DOHH2 (cell line): ENCODE measurements around the gene RBM44.
"Not testable (repeated sequence)": the region's sequence is repeated elsewhere in the genome, so short reads cannot be mapped to it uniquely, and the experiment has no call there.

Source experiments
- H3F3A ChIP-seq: fragments of 200-600 bp; sonication (generic), shearing (Covaris generic); 2 replicates; pipeline ENCODE4 v1.6.0; 2016; ENCODE audit warnings: antibody characterized with exemption, mild to moderate bottlenecking; ENCODE audit not compliant: control insufficient read depth, insufficient read depth
- H3K27ac ChIP-seq: fragments of 200-600 bp; sonication (generic); 2 replicates; pipeline ENCODE4 v1.5.1; 2014; ENCODE audit warnings: low read depth, mild to moderate bottlenecking, low read length, moderate library complexity
- H3K27me3 ChIP-seq: fragments of 200-600 bp; sonication (generic); 2 replicates; pipeline ENCODE4 v1.6.1; 2014; ENCODE audit warnings: mild to moderate bottlenecking, low read length, mixed read lengths; ENCODE audit not compliant: control insufficient read depth
- H3K36me3 ChIP-seq: fragments of 200-600 bp; sonication (generic); 2 replicates; pipeline ENCODE4 v1.6.1; 2014; ENCODE audit warnings: mild to moderate bottlenecking, low read length, moderate library complexity, mixed read lengths; ENCODE audit not compliant: control insufficient read depth
- H3K4me1 ChIP-seq: fragments of 200-600 bp; sonication (generic); 2 replicates; pipeline ENCODE4 v1.6.1; 2014; ENCODE audit warnings: mild to moderate bottlenecking, low read length, mixed read lengths; ENCODE audit not compliant: control insufficient read depth
- H3K4me2 ChIP-seq: fragments of 200-600 bp; sonication (generic); 2 replicates; pipeline ENCODE4 v1.6.0; 2014; ENCODE audit warnings: mild to moderate bottlenecking, low read length, moderate library complexity
- H3K4me3 ChIP-seq: fragments of 200-600 bp; sonication (generic); 2 replicates; pipeline ENCODE4 v1.5.1; 2014; ENCODE audit warnings: mild to moderate bottlenecking, low read length, mixed read lengths
- H3K79me2 ChIP-seq: fragments of 200-600 bp; sonication (generic); 2 replicates; pipeline ENCODE4 v1.6.1; 2014; ENCODE audit warnings: mild to moderate bottlenecking, low read length, mixed read lengths; ENCODE audit not compliant: control insufficient read depth
- H3K9me2 ChIP-seq: fragments of 200-600 bp; sonication (generic); replicated peaks from 2 replicates; pipeline ENCODE4 v1.6.1; 2014; ENCODE audit warnings: mild to moderate bottlenecking, low read length, mixed read lengths; ENCODE audit not compliant: control insufficient read depth
- H3K9me3 ChIP-seq: fragments of 200-600 bp; sonication (generic); 2 replicates; pipeline ENCODE4 v1.6.1; 2014; ENCODE audit warnings: antibody characterized with exemption, low read length, mixed read lengths; ENCODE audit not compliant: control insufficient read depth, insufficient read depth
- H4K20me1 ChIP-seq: fragments of 200-600 bp; sonication (generic); 2 replicates; pipeline ENCODE4 v1.6.0; 2014; ENCODE audit warnings: low read depth, mild to moderate bottlenecking, antibody characterized with exemption, low read length, moderate library complexity; ENCODE audit not compliant: control insufficient read depth, insufficient read depth
- CTCF ChIP-seq: fragments of 200-600 bp; sonication (generic); IDR thresholded peaks from one replicate; pipeline ENCODE4 v1.5.1; 2014; ENCODE audit warnings: antibody characterized with exemption, mild to moderate bottlenecking, low read depth, low read length; ENCODE audit not compliant: poor library complexity, severe bottlenecking
- EZH2phosphoT487 ChIP-seq: fragments of 200-600 bp; sonication (generic); IDR thresholded peaks from 2 replicates; pipeline ENCODE4 v1.6.1; 2017; ENCODE audit warnings: borderline replicate concordance, mild to moderate bottlenecking, antibody characterized with exemption, low read length, moderate library complexity, mixed read lengths

RBM44 gene

DNA sequence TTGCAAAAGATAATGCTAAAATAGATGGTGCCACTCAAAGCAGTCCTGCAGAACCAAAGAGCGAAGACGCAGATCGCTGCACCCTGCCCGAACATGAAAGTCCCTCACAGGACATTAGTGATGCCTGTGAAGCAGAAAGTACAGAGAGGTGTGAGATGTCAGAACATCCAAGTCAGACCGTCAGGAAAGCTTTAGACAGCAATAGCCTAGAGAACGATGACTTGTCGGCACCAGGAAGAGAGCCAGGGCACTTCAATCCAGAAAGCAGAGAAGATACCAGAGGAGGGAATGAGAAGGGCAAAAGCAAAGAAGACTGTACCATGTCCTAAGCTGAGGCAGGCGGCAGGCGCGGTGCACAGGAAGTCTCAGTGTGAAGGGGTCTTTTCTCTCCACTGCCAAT lies 34.8 kb upstream of the RBM44 start:
- H3K9me3 ChIP-seq, result no peaks in the 10 kb centered on the region
- no peak overlapping the region for H3K4me2 ChIP-seq
- no peaks in the 10 kb centered on the region for H3K79me2 ChIP-seq
- peaks cover 41% of the 10 kb centered on the region for H3K36me3 ChIP-seq
- H3K9me2 ChIP-seq, result no peaks in the 10 kb centered on the region
- H3K4me1 ChIP-seq, result no peaks in the 10 kb centered on the region
- no peak overlapping the region for H3K27ac ChIP-seq
- TF ChIP-seq EZH2phosphoT487 (no peak), CTCF (no peak)
- no peaks in the 10 kb centered on the region for H4K20me1 ChIP-seq
- no peak overlapping the region for H3K4me3 ChIP-seq
- H3F3A ChIP-seq, result no peaks in the 10 kb centered on the region
- no peaks in the 10 kb centered on the region for H3K27me3 ChIP-seq

DNA sequence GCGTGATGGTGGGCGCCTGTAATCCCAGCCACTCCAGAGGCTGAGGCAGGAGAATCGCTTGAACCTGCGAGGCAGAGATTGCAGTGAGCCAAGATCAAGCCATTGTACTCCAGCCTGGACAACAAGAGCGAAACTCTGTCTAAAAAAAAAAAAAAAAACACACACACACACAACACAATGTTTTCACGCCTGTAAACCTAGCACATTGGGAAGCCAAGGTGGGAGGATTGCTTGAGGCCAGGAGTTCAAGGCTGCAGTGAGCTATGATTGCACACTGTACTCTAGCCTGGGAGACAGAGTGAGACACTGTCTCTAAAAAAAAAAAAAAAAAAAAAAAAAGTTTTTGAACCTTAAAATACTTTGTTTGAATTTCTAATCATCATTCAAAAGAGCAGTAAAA lies 33.5 kb upstream of the RBM44 start:
- H3F3A ChIP-seq, H3K4me2 ChIP-seq: not testable (repeated sequence)

DNA sequence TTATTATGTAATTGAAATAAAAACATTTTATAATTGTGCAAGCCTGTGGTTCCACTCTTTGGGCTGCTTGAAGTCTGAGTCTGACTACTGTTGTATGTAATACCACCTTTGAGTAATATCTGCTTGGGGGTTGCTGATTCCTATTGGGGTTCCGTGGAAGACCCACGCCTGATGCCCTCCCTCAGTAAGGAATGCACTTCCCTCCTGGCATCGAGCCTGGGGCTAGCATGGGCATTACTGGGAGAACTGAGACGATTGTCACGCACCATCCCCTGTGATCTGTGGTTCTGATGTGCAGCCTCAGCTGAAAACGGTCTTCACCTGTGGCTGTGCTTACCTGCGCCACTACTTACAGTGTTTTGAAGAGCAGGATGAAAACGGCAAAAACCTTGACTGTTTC lies 32.7 kb upstream of the RBM44 start:
- no peaks in the 10 kb centered on the region for H3K4me1 ChIP-seq
- no peaks in the 10 kb centered on the region for H3K79me2 ChIP-seq
- H3K9me2 ChIP-seq, result no peaks in the 10 kb centered on the region
- H3K9me3 ChIP-seq, result no peaks in the 10 kb centered on the region
- H3K27me3 ChIP-seq, result no peaks in the 10 kb centered on the region
- TF ChIP-seq CTCF, result no peak
- no peak for TF ChIP-seq EZH2phosphoT487
- H3F3A ChIP-seq, result no peaks in the 10 kb centered on the region
- H4K20me1 ChIP-seq, result no peaks in the 10 kb centered on the region
- no peak overlapping the region for H3K4me3 ChIP-seq
- H3K27ac ChIP-seq, result no peak overlapping the region
- H3K36me3 ChIP-seq, result peaks cover 31% of the 10 kb centered on the region
- H3K4me2 ChIP-seq, result no peak overlapping the region

More for the DNA sequence above, 33.5 kb upstream of the RBM44 start:
- H3K79me2 ChIP-seq, H3K4me1 ChIP-seq, H3K9me2 ChIP-seq, H4K20me1 ChIP-seq, H3K27me3 ChIP-seq, H3K27ac ChIP-seq, H3K9me3 ChIP-seq, H3K4me3 ChIP-seq: not testable (repeated sequence)
- peaks cover 38% of the 10 kb centered on the region for H3K36me3 ChIP-seq

GRCh38 chr2:237766340-237766739 lies 32.2 kb upstream of the RBM44 start:
- no peak overlapping the region for H3K4me2 ChIP-seq
- no peaks in the 10 kb centered on the region for H3K79me2 ChIP-seq
- no peaks in the 10 kb centered on the region for H4K20me1 ChIP-seq
- peaks cover 26% of the 10 kb centered on the region for H3K36me3 ChIP-seq
- H3K9me2 ChIP-seq, result no peaks in the 10 kb centered on the region
- H3K27me3 ChIP-seq, result no peaks in the 10 kb centered on the region
- H3K4me3 ChIP-seq, result no peak overlapping the region
- H3K9me3 ChIP-seq, result no peaks in the 10 kb centered on the region
- no peaks in the 10 kb centered on the region for H3K4me1 ChIP-seq
- no peak overlapping the region for H3K27ac ChIP-seq
- TF ChIP-seq EZH2phosphoT487, result no peak
- TF ChIP-seq CTCF, result no peak
- no peaks in the 10 kb centered on the region for H3F3A ChIP-seq
